Ecto neural progenitor cell (in vitro differentiated cells): ENCODE results near the gene TRAPPC12.
"Not testable (repeated sequence)": the region's sequence is repeated elsewhere in the genome, so short reads cannot be mapped to it uniquely, and the experiment has no call there.

ENCODE experiments used
- DNase-seq: peaks from one replicate; pipeline ENCODE4 v3.0.0-alpha.2; 2018; ENCODE audit warnings: low spot score

Gene TRAPPC12

DNA sequence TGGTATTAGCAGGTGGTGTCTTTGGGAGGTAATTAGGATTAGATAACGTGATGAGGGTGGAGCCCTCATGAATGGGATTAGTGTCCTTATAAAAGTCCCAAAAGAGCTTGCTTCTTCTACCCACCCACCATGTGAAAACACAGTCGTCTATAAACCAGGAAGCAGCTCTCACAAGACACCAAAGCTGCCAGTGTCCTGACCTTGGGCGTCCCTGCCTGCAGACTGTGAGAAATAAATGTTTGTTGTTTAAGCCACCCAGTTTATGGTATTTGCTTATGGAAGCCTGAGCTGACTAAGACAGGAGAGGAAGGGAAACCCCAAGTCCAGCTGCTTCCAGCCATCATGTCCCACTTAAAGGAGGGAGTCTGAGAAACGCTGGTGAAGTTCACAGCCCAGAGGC, 126.3 kb downstream of the TRAPPC12 start:
- DNase-seq, result peak; percentile 36

DNA sequence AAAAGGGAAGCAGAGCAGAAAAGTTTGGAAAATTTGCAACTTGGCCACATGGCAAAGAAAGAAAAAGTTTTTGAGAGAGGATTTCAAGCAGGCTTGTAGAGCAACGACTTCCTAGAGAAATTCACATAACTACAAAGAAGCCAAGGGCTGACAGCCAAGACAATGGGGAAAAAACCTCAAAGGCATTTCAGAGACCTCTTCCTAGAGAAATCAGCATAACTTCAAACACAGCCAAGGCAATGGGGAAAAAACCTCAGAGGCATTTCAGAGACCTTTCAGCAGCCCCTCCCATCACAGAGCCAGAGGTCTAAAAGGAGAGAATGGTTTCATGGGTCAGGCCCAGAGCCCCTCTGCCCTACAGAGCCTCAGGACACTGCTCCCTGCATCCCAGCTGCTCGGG, 132.6 kb downstream of the TRAPPC12 start:
- peak; percentile 28 for DNase-seq

DNA sequence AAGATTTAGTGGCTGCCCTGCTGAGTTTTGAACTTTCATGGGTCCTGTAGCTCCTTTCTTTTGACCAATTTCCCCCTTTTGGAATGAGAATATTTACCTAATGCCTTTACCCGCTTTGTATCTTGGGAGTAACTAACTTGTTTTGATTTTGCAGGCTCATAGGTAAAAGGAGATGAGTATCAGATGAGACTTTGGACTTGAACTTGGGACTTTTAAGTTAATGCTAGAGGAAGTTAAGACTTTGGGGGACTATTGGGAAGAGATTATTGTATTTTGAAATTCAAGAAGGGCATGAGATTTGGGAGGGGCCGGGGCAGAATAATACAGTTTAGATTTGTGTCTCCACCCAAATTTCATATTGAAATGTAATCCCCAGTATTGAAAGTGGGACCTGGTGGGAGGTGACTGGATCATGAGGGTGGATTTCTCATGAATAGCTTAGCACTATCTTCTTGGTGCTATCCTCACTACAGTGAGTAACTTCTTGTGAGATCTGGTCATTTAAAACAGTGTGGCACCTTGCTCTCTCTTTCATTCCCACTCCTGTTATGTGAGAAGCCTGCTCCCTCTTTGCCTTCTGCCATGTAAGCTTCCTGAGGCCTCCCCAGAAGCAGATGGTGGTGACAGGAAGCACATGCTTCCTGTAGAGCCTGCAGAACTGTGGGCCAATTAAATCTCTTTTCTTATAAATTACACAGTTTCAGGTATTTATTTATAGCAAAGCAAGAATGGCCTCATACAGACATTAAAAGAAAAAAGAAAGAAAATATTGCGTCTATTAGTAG, 133.7 kb downstream of the TRAPPC12 start:
- DNase-seq, result peak; percentile 2

DNA sequence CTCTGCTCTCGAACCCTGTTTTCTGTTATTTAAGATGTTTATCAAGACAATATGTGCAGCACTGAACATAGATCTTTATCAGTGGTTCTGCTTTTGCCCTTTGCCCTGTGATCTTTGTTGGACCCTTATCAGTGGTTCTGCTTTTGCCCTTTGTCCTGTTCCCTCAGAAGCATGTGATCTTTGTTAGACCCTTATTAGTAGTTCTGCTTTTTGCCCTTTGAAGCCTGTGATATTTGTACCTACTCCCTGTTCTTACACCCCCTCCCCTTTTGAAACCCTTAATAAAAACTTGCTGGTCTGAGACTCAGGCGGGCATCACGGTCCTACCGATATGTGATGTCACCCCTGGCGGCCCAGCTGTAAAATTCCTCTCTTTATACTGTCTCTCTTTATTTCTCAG, 135.9 kb downstream of the TRAPPC12 start:
- not testable (repeated sequence) for DNase-seq

DNA sequence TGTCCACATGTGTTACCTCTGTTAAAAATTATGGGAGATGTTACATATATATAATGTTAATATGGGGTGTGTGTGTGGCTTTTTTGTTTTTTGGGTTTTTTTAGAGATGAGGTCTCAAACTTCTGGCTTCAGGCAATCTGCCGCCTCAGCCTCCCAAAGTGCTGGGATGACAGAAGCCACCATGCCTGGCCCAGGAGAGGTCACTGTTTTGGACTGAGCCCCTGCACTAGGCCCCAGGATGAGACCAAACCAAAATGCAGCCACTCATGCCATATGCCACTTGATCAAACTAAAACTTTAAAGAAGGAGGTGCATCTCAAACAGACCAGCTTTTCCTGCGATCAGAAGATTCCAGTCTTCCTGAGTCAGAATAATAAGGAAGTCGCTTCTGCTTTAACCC, 137.3 kb downstream of the TRAPPC12 start:
- no peak for DNase-seq

DNA sequence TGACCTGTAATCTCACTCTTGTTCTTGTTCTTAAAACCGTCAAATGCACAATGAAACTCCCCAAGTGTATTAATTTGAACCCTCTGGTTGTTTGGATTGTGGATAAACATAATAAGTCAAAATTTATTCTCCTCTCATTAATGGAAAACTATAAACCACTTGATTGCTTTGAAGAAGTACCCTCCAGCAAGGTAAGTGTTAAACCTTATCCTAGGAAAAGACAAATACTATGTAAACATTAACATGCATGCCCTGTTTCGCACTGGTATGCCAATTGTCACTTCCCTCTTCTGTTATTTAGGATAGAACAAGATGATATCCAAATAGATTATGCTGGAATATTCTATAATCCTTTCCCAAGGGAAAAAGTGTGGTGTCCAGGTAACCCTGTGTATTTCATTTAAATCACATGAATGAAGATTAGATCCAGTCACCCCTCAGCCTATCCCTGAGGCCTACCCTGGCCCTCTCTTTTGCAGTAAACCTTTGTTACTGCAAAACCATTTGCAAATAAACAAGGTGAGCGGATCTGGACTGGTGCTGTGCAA, 138.5 kb downstream of the TRAPPC12 start:
- no peak for DNase-seq

DNA sequence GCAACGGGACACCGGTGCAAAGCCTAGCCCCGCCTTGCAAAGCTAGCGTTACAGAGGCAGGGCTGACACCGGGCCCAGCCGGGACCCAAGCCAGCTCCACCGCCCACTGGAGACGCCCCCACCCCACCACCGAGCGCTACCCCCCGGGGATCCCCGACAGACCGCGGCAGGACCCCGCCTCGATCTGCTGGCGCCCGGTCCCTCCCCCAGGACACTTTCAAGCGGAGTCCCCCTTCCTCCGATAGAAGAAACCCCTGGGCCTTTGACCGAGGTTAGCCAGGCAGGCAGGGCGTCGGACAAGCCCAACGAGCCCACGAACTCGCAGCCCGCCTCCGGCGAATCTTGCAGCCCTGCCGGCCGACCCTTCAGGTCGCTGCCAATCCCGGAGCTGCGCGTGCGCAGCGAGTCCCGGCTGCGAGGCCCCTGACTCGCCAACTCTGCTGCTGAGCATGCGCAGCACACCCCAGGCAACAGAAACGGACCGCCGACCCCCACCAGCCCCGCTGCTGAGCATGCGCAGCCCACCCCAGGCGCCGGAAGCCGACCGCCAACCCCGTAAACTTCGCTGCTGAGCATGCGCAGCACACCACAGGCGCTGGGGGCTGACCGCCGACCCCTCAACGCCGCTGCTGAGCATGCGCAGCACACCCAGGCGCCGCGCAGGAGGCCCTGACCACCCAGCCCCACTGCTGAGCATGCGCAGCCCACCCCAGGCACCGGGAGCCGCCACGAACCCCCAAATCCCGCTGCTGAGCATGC, 139.2 kb downstream of the TRAPPC12 start:
- DNase-seq, result peak; percentile 100

DNA sequence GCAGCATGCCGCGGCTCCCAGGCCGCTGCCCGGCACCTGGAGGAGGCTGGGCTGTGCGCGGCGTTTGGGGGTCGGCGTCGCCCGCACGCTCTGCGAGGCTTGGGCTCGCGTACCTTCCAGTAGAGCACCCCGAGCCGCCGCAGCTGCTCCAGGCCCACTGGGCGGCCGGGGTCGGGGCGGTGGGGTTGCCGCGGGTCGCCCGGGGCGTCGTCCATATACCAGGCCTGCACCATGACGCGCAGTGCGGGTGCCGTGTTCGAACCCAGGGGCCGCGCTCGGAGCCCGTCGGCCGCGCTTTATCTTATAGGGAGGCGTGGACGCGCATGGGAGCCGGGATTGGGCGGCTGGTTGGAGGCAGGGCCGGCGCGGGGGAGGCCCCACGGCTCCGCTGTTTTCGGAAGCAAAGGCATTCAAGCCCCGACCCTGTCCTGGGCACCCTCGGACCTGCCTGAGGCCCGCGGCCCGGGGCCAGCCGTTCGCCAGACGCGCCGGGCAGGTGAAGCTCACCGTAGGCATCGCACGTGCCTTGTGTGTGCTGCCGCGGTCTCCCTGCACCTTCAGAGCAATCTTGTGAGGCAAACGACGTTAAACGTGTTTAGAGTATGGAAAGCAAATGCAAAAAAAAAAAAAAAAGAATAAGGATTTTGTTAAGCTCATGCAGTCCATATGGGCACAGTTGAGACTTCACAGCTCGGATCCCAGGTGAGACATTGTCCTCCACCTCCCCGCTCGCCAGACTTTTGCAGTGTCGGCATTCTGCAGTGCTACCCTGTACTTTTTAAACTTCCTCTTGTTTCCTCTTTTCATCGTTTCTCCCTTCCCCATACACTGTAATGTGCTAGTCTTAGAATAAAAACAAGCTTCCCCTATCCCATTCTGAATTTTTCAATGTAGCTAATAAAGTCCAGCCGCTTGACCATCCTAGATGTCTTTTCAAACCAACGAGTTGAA, 140.0 kb downstream of the TRAPPC12 start, which contains the start of gene ADI1:
Gene ADI1 (minus strand): TSS at position 277 of the 951 bp plus-strand sequence. CDS start 44 bp downstream, at position 233.
- DNase-seq, result peak; percentile 92

DNA sequence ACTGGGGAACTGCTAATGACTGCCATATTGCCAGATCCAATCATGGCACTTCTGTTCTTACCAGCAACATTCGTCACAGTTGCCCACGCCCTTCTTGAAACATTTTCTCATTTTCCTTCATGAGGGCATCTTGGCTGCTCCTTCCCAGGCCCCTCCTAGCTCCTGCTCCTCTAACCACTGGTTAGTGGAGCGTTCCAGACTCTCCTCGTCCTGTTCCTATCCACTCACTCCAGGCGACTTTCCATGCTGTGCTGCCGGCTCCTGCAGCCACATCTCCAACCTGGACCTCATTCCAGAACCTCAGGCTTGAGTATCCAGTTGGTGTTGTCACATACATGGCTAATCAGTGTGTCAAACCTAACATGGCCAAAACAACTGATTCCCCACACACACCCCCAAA, 141.1 kb downstream of the TRAPPC12 start:
- DNase-seq, result no peak

DNA sequence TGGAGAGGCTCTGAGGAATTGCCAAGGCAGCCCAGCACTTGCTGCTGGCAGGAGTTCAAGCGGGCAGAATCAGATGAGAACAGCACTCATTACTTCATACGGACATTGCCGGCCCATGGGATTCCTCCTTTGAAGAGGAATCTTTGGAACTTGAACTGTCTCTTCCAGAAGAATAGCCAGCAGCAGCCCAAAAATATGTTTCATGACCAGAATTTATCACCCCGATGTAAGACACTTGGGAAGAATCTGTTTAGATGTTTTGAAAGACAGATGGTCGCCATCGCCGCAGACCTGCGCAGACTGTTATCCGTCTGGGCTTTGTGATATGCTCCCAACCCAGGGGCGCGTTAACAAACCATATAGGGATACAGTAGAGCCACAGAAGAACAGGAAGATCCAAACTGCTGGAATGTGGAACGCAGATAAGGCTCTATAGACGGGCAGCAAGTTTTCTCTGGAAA, 143.5 kb downstream of the TRAPPC12 start:
- DNase-seq, result no peak

DNA sequence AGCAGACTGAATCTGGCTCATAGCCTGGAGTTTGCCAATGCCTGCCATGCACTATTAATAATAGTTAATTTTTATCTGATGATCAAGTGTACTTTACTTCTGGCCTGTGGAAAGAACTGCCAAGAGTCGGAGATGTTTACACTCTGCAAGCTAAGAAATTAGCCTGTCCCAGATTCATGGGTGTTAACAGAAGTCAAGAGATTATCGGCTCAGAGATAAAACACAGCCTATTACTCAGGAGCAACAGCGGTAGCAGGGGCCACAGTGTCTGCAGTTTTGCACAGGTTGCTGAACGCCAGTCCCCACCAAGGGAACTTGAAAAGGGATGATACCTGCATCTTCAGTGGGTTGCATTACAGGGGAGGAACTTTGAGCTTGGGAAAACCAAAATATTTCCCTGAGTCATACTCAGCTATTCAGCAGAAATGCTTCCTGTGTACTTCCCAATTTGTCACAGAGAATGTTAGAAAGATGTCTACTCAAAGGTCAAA, 144.1 kb downstream of the TRAPPC12 start:
- DNase-seq, result no peak

DNA sequence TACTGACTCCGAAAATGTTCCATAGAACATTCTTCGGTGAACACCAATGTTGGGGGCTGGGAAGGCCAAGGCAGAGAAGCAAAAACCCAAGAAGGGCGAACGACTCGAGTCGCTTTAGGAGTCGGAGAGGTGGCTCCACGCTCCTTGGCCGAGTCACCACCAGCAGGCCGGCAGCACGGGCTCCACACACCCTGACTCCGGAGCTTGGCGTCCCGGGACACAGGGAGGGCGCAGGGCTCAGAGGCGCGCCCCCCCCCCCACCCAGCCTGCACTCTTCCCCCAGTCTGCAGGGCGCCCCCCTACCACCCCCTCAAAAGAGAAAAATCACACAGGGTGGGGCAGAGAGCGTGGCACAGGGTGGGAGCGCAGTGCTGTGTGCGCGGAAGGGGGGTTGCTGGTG, 147.4 kb downstream of the TRAPPC12 start:
- DNase-seq, result no peak

DNA sequence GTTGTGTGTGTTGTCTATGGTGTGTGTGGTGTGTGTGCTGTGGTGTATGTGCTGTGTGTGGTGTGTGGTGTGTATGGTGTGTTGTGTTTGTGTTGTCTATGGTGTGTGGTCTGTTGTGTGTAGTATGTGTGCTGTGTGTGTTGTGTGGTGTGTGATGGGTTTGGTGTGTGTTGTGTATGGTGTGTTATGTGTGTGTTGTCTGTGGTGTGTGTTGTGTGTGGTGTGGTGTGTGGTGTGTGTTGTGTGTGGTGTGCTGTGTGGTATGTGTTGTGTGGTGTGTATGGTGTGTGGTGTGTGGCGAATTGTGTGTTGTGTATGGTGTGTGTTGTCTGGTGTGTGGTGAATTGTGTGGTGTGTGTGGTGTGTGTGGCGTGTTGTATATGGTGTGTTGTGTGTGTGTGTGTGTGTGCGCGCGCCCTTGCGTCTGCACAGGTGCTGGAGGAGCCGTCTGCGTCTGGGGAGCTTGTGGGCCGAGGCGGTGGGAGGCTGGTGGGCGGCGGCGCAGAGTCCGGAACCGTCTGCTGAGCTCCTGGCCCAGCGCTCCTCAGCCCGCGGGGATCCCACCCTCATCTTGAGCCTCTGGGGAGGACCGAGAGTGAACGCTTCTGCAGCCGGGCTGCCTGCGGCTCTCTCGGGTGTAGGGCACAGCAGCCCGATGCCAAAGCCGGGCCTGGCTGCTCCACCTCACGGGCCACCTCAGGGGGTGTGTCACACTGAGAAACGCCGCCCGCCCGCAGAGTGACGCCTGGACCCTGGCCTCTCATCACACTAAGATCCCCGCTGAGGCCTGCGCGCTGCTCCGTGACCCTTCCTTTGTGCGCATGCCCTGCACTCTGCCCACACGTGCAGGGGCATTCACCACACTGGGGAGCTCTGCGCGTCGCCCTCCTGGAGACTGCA, 148.6 kb downstream of the TRAPPC12 start:
- no peak for DNase-seq
